Psoas muscle (tissue), 8 donors: ENCODE results near the gene NKIRAS2. TPM values are rescaled to one million over a fixed set of nuclear protein-coding genes. Genes with fewer than 3 reads are reported as not detected.

Experiments
- ATAC-seq, 4 donors: fragments of 200-7000 bp; cut with Tn5 transposase; one replicate each; pipeline ENCODE4 v1.9.1; 2020; ENCODE audit warnings: moderate library complexity in 3 of 4, mild to moderate bottlenecking in 2 of 4
- DNase-seq, 2 donors: peaks; one replicate each; pipeline ENCODE4 v3.0.0-alpha.2; 2020
- H3K27ac ChIP-seq: fragments of 200-600 bp; one replicate; pipeline ENCODE4 v1.8.0; 2022
- H3K27me3 ChIP-seq, 3 donors: fragments of 200-600 bp in 1 of 3; one replicate each; pipeline versions ENCODE4 v1.6.1 to v1.8.0; 2013 to 2022; ENCODE audit warnings: low read length in 2 of 3, mild to moderate bottlenecking in 2 of 3, moderate library complexity in 1 of 3; ENCODE audit not compliant: insufficient read depth in 3 of 3
- H3K36me3 ChIP-seq, 2 donors: fragments of 200-600 bp in 1 of 2; one replicate each; pipeline versions ENCODE4 v1.6.1 to v1.8.0; 2013 to 2022; ENCODE audit warnings: low read depth in 1 of 2, mild to moderate bottlenecking in 1 of 2, moderate library complexity in 1 of 2; ENCODE audit not compliant: insufficient read depth in 1 of 2
- H3K4me1 ChIP-seq: fragments of 200-600 bp; one replicate; pipeline ENCODE4 v1.8.0; 2022
- H3K4me3 ChIP-seq: fragments of 200-600 bp; one replicate; pipeline ENCODE4 v1.8.0; 2022; ENCODE audit warnings: mild to moderate bottlenecking
- H3K9me3 ChIP-seq: fragments of 200-600 bp; one replicate; pipeline ENCODE4 v1.8.0; 2022
- CTCF ChIP-seq: fragments of 200-600 bp; IDR thresholded peaks from one replicate; pipeline ENCODE4 v1.8.0; 2022; ENCODE audit warnings: antibody characterized with exemption
- WGBS, 3 donors: extraction: QIAGEN DNeasy Blood & Tissue Kit; methylation state at CpG; one replicate each; pipeline versions ENCODE4 v1.1.6 to v1.1.7; 2013; 5-methylcytosine and 5-hydroxymethylcytosine counted together
- intact Hi-C, 2 donors: fragments of 100-400 bp; cut with DNase I; formaldehyde crosslinking; loops; one replicate each; pipeline versions ENCODE4 v1.11.0 to v1.14.2; 2022
- polyA plus RNA-seq, 3 donors: library from polyadenylated mRNA; stranded (reverse); fragments of 200-250 nt; gene quantifications; one replicate each; pipeline ENCODE4 v1.2.3, GENCODE V29; 2013
- total RNA-seq, 4 donors: library from RNA; stranded (reverse); fragmentation: NEBNext Ultra II Directional in 2 of 4; extraction: Animal tissue kit (Norgen Biotek cat#: 25700) in 2 of 4; gene quantifications; one replicate each; pipeline versions ENCODE4 v1.2.1 to v1.2.4, GENCODE V29; 2021 to 2023
- donor health status: healthy with polysubstance abuse.
- donor health status: DM: no; HTN: no; CAD: no; lungs with moderate emphysema.
- donor health status: Bipolar disorder and iron deficiency.
- donor health status: healthy.
- donor health status: DM: yes; HTN: yes; CAD: no.
- donor health status: DM: no; HTN: no; CAD: no.
- donor health status: DM: no; HTN: no; CAD: no.
- donor health status: DM: yes; HTN: yes; CAD: no.

The NKIRAS2 gene
- total and polyA plus RNA-seq, 7 donors = 35.0 to 81.1 (median 41.5) TPM

GRCh38 chr17:41976142-41976768 lies 43.6 kb upstream of the NKIRAS2 start:
- H3K9me3 ChIP-seq = no peaks in the 10 kb centered on the region
- H3K27ac ChIP-seq = no peak overlapping the region
- intact Hi-C loops = loop anchor here in 1 of 2 donors (5.0 kb wide), 1 partner anchor 36 kb away; no protein-coding TSS in a partner anchor
- no peaks in the 10 kb centered on the region for H3K27me3 ChIP-seq
- H3K4me1 ChIP-seq = peaks cover 22% of the 10 kb centered on the region
- ATAC-seq (no peak), DNase-seq (peak in 1 of 2 donors; percentile 46)
- peaks cover 7 to 87% of the 10 kb centered on the region in 2 donors for H3K36me3 ChIP-seq
- TF ChIP-seq CTCF = no peak
- no peak overlapping the region for H3K4me3 ChIP-seq
- WGBS, 3 donors = 59 to 76% (median 60%) methylated on average over 11 of the region's 11 CpGs

GRCh38 chr17:41977991-41978390 lies 41.9 kb upstream of the NKIRAS2 start:
- 86 to 91% (median 90%) methylated on average over 4 of the region's 4 CpGs for WGBS, 3 donors
- Histone ChIP-seq H3K4me1 (peaks cover 12% of the 10 kb centered on the region), H3K27me3 (no peaks in the 10 kb centered on the region), H3K9me3 (no peaks in the 10 kb centered on the region), H3K4me3 (no peak overlapping the region), H3K27ac (no peak overlapping the region), H3K36me3 (peaks cover 11 to 89% of the 10 kb centered on the region in 2 donors)
- intact Hi-C loops = loop anchor here in 1 of 2 donors (5.0 kb wide), 1 partner anchor 34 kb away; no protein-coding TSS in a partner anchor
- DNase-seq (no peak), ATAC-seq (no peak)
- no peak for TF ChIP-seq CTCF

DNA sequence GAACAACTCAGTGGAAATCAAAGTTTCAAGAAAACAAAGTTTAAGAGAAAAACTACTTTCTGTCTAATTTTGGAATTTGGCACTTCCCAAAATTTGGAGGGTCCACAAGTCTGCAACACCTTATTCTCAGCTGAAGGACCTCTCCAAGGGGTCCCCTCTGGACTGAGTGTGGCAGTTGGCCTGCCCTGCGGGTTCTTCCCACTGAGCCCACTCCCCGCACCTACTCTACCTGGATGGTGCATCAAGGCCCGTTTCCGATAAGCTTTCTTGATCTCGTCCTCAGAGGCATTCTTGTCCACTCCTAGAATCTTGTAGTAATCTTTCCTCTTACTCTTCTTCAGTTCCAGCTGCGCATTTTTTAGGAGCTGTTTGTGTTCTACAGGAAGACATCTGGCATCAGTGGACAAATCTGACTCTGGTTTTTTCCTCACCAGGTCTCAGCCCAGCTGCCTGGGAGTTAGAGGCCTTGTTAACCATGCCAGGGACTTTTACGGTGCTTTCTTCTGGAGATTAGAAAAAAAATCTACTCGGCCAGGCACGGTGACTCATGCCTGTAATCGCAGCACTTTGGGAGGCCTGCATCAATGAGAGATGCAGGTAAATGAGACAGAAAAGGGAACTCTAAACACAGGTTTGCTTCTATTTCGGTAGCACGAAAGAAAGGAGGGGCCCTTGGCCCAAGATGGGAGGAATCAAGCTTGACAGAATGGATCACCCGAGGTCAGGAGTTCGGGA lies 37.7 kb upstream of the NKIRAS2 start:
- H3K27me3 ChIP-seq = no peaks in the 10 kb centered on the region
- peak in 1 of 4 donors; percentile 34 for ATAC-seq
- no peaks in the 10 kb centered on the region for H3K9me3 ChIP-seq
- H3K27ac ChIP-seq = no peak overlapping the region
- DNase-seq = no peak
- WGBS, 3 donors = 57 to 76% (median 61%) methylated on average over 14 of the region's 14 CpGs
- H3K4me1 ChIP-seq = no peaks in the 10 kb centered on the region
- H3K36me3 ChIP-seq = peaks cover 22 to 98% of the 10 kb centered on the region in 2 donors
- no peak overlapping the region for H3K4me3 ChIP-seq
- TF ChIP-seq CTCF = no peak
- intact Hi-C loops = no loop called here

DNA sequence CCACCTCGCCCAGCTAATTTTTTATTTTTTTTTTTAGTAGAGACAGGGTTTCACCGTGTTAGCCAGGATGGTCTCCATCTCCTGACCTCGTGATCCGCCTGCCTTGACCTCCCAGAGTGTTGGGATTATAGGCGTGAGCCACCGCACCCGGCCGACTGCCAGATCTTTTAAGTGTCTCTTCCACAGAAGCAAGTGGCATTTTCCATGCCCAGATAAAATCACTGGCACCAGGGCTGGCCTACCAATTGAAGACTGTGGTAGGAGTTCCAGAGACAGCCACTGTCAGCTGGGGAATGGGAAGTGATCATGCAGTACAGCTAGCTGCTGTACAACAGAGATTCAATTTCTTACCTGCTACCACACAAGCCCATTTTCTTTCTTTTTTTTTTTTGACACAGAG lies 35.4 kb upstream of the NKIRAS2 start:
- Histone ChIP-seq H3K27ac (no peak overlapping the region), H3K9me3 (no peaks in the 10 kb centered on the region), H3K4me3 (no peak overlapping the region), H3K27me3 (no peaks in the 10 kb centered on the region), H3K4me1 (no peaks in the 10 kb centered on the region), H3K36me3 (peaks cover 38 to 99% of the 10 kb centered on the region in 2 donors)
- ATAC-seq = no peak
- TF ChIP-seq CTCF = no peak
- WGBS, 3 donors = 76 to 89% (median 81%) methylated on average over 8 of the region's 8 CpGs
- intact Hi-C loops = no loop called here
- no peak for DNase-seq
